NB4 (cell line): ENCODE results near the gene ARHGEF37.

Experiments
- POLR2A ChIP-seq: IDR thresholded peaks from 2 replicates; pipeline ENCODE4 v1.6.1; 2011; ENCODE audit warnings: mild to moderate bottlenecking; ENCODE audit not compliant: insufficient read length; ENCODE audit errors: extremely low read depth
- TF ChIP-seq, protein P1 (sequence below): IDR thresholded peaks from one replicate; pipeline ENCODE4 v1.5.1; 2012; ENCODE audit warnings: low read depth, low read length

DNA sequence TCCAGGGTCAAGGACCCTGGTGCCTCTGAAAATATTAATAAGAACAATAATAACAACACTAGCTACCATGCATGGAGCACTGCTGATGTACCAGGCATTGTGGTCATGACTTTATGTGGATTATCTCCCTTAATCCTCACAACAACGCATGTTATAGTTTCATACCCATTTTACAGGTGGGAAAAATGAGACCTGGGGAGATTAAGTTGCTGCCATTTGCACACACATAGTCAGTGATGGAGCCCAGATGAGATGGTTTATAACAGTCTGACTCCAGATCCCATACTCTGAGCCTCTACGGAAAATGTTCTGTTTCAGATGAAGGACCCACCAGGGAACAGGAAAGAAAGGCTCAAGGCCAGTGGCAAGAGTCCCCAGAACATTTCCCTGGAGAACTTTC is 100.6 kb downstream of the ARHGEF37 start:
- TF ChIP-seq, protein P1, sequence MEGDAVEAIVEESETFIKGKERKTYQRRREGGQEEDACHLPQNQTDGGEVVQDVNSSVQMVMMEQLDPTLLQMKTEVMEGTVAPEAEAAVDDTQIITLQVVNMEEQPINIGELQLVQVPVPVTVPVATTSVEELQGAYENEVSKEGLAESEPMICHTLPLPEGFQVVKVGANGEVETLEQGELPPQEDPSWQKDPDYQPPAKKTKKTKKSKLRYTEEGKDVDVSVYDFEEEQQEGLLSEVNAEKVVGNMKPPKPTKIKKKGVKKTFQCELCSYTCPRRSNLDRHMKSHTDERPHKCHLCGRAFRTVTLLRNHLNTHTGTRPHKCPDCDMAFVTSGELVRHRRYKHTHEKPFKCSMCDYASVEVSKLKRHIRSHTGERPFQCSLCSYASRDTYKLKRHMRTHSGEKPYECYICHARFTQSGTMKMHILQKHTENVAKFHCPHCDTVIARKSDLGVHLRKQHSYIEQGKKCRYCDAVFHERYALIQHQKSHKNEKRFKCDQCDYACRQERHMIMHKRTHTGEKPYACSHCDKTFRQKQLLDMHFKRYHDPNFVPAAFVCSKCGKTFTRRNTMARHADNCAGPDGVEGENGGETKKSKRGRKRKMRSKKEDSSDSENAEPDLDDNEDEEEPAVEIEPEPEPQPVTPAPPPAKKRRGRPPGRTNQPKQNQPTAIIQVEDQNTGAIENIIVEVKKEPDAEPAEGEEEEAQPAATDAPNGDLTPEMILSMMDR: no peak
- no peak for TF ChIP-seq POLR2A
